DOHH2 (cell line): Measurements from ENCODE around the gene HOXB7.
A peak's percentile ranks its signal among the peaks of the same experiment; 100 is the strongest.

ENCODE experiments used
- EZH2phosphoT487 ChIP-seq: fragments of 200-600 bp; sonication (generic); IDR thresholded peaks from 2 replicates; pipeline ENCODE4 v1.6.1; 2017; ENCODE audit warnings: borderline replicate concordance, mild to moderate bottlenecking, antibody characterized with exemption, low read length, moderate library complexity, mixed read lengths
- TF ChIP-seq, protein P1 (sequence below): fragments of 200-600 bp; sonication (generic); IDR thresholded peaks from one replicate; pipeline ENCODE4 v1.5.1; 2014; ENCODE audit warnings: antibody characterized with exemption, mild to moderate bottlenecking, low read depth, low read length; ENCODE audit not compliant: poor library complexity, severe bottlenecking

DNA sequence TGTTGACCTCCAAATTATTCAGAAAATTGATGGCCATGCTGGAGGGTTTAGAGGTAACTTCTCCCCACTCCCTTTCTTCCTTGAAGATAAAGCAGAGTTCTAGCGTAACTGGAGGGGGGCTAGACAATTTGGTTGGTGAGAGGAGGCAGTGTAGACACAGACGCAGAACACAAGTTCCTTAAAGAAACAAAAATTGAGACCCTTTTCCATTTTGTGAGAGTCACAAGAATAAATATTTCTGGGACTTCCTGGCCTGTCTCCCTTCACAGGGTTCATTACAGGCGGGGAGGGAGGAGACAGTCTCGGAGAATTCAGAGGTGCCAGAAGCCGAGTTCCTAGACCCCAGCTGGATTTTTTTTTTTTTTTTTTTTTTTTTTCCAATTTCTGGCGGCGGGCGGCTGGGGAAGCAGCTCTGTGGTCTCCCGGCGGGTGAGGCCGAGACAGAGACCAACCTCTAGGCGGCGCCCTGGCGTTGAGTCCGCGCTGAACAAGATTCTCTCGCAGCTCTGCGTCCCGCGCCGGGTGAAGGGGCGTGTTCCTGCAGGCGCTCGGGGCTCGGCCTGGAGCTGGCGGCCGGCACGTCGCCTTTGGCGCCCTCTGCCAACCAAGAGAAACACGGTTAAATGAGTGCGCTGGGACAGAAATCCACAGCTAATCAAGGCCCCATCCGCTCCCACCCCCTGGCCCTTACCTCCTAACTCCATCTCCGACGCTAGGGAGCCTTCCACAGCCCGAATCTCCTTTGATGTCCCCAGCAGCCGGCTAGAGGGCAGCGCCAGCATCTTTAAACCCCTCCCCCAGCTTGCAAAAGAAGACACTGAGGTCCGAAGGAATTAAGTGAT lies 25.6 kb upstream of the HOXB7 start:
- TF ChIP-seq, protein P1, sequence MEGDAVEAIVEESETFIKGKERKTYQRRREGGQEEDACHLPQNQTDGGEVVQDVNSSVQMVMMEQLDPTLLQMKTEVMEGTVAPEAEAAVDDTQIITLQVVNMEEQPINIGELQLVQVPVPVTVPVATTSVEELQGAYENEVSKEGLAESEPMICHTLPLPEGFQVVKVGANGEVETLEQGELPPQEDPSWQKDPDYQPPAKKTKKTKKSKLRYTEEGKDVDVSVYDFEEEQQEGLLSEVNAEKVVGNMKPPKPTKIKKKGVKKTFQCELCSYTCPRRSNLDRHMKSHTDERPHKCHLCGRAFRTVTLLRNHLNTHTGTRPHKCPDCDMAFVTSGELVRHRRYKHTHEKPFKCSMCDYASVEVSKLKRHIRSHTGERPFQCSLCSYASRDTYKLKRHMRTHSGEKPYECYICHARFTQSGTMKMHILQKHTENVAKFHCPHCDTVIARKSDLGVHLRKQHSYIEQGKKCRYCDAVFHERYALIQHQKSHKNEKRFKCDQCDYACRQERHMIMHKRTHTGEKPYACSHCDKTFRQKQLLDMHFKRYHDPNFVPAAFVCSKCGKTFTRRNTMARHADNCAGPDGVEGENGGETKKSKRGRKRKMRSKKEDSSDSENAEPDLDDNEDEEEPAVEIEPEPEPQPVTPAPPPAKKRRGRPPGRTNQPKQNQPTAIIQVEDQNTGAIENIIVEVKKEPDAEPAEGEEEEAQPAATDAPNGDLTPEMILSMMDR = peak; percentile 77
- TF ChIP-seq EZH2phosphoT487 = peak; percentile 20; the same call in 1 of the 2 replicates
